KMS-11 (cell line): ENCODE data around the gene SCLT1.

Source experiments
- H2AFZ ChIP-seq: fragments of 200-600 bp; sonication (generic); 2 replicates; pipeline ENCODE4 v1.6.1; 2016; ENCODE audit warnings: antibody characterized with exemption, mixed run types, low read depth
- H3K27ac ChIP-seq: fragments of 200-600 bp; sonication (generic); 2 replicates; pipeline ENCODE4 v1.6.1; 2016; ENCODE audit warnings: mild to moderate bottlenecking, mixed run types
- H3K27me3 ChIP-seq: fragments of 200-600 bp; sonication (generic); 2 replicates; pipeline ENCODE4 v1.6.1; 2017; ENCODE audit warnings: mild to moderate bottlenecking, low read depth, mixed run types, moderate library complexity; ENCODE audit not compliant: insufficient read depth
- H3K36me3 ChIP-seq: fragments of 200-600 bp; sonication (generic); 2 replicates; pipeline ENCODE4 v1.6.1; 2017; ENCODE audit warnings: mild to moderate bottlenecking, mixed run types; ENCODE audit not compliant: insufficient read depth
- H3K4me1 ChIP-seq: fragments of 200-600 bp; sonication (generic); 2 replicates; pipeline ENCODE4 v1.6.1; 2016; ENCODE audit warnings: mild to moderate bottlenecking, low read depth, mixed run types; ENCODE audit not compliant: poor library complexity, severe bottlenecking
- H3K4me2 ChIP-seq: fragments of 200-600 bp; sonication (generic); 2 replicates; pipeline ENCODE4 v1.7.0; 2016; ENCODE audit warnings: mild to moderate bottlenecking, mixed run types
- H3K4me3 ChIP-seq: fragments of 200-600 bp; sonication (generic); IDR thresholded peaks from 2 replicates; pipeline ENCODE4 v1.6.1; 2017; ENCODE audit warnings: low read depth, low read length, mixed read lengths; ENCODE audit not compliant: insufficient read depth
- H3K79me2 ChIP-seq: fragments of 200-600 bp; sonication (generic); 2 replicates; pipeline ENCODE4 v1.6.1; 2016; ENCODE audit warnings: low read depth, mixed run types; ENCODE audit not compliant: insufficient read depth
- H3K9ac ChIP-seq: fragments of 200-600 bp; sonication (generic); 2 replicates; pipeline ENCODE4 v1.6.1; 2016; ENCODE audit warnings: mild to moderate bottlenecking, mixed run types
- H4K20me1 ChIP-seq: fragments of 200-600 bp; sonication (generic); 2 replicates; pipeline ENCODE4 v1.6.1; 2016; ENCODE audit warnings: mild to moderate bottlenecking, mixed run types; ENCODE audit not compliant: insufficient read depth
- CTCF ChIP-seq: fragments of 200-600 bp; sonication (generic); conservative IDR thresholded peaks from 2 replicates; pipeline ENCODE4 v1.6.1; 2017; ENCODE audit warnings: low read depth, mild to moderate bottlenecking, antibody characterized with exemption, low read length, moderate library complexity, mixed read lengths

The SCLT1 gene

GRCh38 chr4:129113434-129113833 lies 20.1 kb upstream of the SCLT1 start:
- no peak for TF ChIP-seq CTCF
- H3K27ac ChIP-seq = no peak overlapping the region
- no peaks in the 10 kb centered on the region for H4K20me1 ChIP-seq

GRCh38 chr4:129111919-129112318 lies 18.6 kb upstream of the SCLT1 start:
- Histone ChIP-seq H3K4me2 (no peak overlapping the region), H2AFZ (no peak overlapping the region), H3K4me1 (no peaks in the 10 kb centered on the region), H4K20me1 (no peaks in the 10 kb centered on the region), H3K9ac (no peak overlapping the region), H3K79me2 (no peaks in the 10 kb centered on the region), H3K27me3 (no peaks in the 10 kb centered on the region), H3K4me3 (no peak overlapping the region), H3K27ac (no peak overlapping the region), H3K36me3 (no peaks in the 10 kb centered on the region)
- TF ChIP-seq CTCF = no peak

More at GRCh38 chr4:129113434-129113833, 20.1 kb upstream of the SCLT1 start:
- Histone ChIP-seq H3K36me3 (no peaks in the 10 kb centered on the region), H2AFZ (no peak overlapping the region), H3K4me1 (no peaks in the 10 kb centered on the region), H3K9ac (no peak overlapping the region), H3K4me2 (no peak overlapping the region), H3K4me3 (no peak overlapping the region), H3K79me2 (no peaks in the 10 kb centered on the region), H3K27me3 (no peaks in the 10 kb centered on the region)

- no peaks in the 10 kb centered on the region for H4K20me1 ChIP-seq
- no peak overlapping the region for H2AFZ ChIP-seq
- H3K36me3 ChIP-seq = no peaks in the 10 kb centered on the region
- no peak overlapping the region for H3K27ac ChIP-seq
- H3K79me2 ChIP-seq = no peaks in the 10 kb centered on the region
- H3K27me3 ChIP-seq = no peaks in the 10 kb centered on the region
- H3K4me2 ChIP-seq = no peak overlapping the region
- no peaks in the 10 kb centered on the region for H3K4me1 ChIP-seq
- H3K9ac ChIP-seq = no peak overlapping the region
- no peak overlapping the region for H3K4me3 ChIP-seq
- TF ChIP-seq CTCF = no peak
Observed at GRCh38 chr4:129110931-129111330, 17.6 kb upstream of the SCLT1 start.

GRCh38 chr4:129109965-129110824 lies 16.9 kb upstream of the SCLT1 start:
- Histone ChIP-seq H3K27ac (no peak overlapping the region), H3K4me3 (no peak overlapping the region)
- no peak for TF ChIP-seq CTCF

More at GRCh38 chr4:129109965-129110824, 16.9 kb upstream of the SCLT1 start:
- Histone ChIP-seq H3K27me3 (no peaks in the 10 kb centered on the region), H2AFZ (no peak overlapping the region), H3K79me2 (no peaks in the 10 kb centered on the region), H3K36me3 (no peaks in the 10 kb centered on the region), H4K20me1 (no peaks in the 10 kb centered on the region), H3K4me1 (no peaks in the 10 kb centered on the region), H3K4me2 (no peak overlapping the region), H3K9ac (no peak overlapping the region)
